ENCODE data around the gene EEIG2.
"Not testable (repeated sequence)": the region's sequence is repeated elsewhere in the genome, so short reads cannot be mapped to it uniquely, and the experiment has no call there.

The EEIG2 gene

DNA sequence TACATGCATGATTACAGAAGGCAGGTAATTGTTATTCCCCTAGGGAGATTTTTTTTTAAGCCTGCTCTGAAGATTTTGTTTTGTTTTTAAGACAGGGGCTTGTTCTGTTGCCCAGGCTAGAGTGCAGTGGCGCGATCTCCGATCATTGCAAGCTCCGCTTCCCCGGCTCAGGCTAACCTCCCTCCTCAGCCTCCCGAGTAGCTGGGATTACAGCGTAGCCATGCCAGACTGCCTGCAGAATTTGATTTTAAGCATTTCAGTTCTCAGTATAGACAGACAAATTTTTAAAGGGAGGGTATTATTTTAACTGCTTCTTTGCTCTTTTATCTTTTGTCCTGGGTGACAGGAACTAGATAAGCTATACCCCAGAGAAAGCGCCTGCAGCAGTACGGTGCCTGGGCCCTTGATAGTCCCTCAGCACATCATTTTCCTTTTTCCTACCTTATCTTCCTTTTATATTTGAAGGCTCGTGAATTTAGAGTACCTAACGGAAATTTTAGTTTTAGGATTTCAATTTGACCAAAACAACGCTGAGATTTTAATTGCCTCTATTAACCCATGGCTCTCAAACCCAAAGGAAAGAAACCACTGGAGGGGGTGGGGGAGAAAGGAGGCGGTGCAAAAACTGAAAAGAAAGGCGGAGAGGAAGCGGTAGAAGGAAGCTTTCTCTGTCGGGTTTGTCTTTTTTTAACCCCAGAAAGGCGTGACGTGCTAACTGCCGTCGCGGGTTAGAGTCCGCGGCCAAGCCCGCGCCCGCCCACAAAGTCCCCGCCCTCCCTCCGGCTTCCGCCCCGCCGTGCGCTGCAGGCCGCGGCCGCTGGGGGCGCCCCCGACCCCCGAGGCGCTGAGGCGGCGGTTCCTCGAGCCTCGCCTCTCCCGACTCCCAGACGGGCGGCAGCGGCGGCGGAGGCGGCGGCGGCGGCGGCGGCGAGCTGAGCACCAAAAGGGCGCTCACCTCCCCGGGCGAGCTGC, at the start of gene EEIG2:
Gene EEIG2, plus strand, starts transcription at position 886 of the 972 bp plus-strand sequence. CDS start 329 bp downstream, outside the sequence.
- TF ChIP-seq, protein P1, sequence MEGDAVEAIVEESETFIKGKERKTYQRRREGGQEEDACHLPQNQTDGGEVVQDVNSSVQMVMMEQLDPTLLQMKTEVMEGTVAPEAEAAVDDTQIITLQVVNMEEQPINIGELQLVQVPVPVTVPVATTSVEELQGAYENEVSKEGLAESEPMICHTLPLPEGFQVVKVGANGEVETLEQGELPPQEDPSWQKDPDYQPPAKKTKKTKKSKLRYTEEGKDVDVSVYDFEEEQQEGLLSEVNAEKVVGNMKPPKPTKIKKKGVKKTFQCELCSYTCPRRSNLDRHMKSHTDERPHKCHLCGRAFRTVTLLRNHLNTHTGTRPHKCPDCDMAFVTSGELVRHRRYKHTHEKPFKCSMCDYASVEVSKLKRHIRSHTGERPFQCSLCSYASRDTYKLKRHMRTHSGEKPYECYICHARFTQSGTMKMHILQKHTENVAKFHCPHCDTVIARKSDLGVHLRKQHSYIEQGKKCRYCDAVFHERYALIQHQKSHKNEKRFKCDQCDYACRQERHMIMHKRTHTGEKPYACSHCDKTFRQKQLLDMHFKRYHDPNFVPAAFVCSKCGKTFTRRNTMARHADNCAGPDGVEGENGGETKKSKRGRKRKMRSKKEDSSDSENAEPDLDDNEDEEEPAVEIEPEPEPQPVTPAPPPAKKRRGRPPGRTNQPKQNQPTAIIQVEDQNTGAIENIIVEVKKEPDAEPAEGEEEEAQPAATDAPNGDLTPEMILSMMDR (IDR thresholded peaks at IDR 0.05; ENCODE audit: extremely low read depth, missing control alignments) = peak; percentile 91
- DNase-seq (ENCODE audit: low spot score) = peak; percentile 95

DNA sequence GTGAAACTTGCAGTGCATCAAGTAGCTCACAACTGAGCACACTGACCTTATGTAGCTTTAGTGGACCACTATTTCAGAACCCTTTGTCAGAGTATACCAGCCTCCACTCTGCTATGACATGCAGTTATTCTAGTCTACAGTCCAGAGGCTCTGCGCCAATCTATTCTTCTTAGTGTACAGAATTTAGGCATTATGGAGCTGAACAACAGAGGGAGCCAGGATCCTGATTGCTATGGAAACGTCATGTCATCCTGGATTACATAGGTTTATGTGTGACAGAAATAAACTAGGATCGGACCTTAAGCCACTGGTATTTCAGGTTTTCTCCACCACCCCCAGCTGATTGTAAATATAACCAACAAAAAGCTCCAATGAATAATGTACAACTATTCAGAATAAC, 48.1 kb upstream of the EEIG2 start:
- no peak for DNase-seq (ENCODE audit: low spot score)

DNA sequence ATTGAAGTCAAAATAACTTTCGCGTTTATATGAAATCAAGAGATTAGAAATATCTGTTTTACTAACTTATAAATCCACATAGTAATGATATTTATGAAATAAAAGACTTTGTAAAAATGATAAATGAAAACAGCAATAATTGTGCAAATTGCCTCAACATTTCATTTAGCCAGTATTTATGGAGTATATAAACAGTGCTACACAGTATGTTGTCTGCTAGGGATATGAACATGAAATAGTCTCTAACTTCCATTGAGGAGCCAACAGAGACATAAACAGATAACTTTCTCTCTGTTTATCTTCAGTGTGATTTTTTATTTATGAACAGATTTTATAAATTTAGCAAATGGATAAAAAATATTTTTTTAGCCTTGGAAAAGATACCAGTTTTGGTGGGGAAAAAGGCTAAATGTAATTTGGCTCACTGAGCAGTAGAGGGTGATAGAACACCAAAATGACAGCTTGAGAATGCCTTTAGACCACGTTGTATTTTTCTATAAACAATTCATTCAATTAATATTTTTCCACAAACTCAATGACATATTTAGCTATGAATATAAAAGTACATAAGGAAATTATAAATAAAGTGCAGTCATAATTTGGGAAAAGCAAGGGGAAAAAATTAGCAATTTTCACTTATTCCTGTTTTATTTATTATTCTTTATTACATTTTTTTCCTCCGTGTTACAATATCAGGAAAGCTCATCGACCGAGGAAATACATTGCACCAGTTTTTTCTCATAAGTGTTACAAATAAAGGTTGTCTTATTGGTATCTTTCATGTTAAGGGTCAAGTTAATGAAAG, 47.5 kb upstream of the EEIG2 start:
- no peak for DNase-seq (ENCODE audit: low spot score)
- TF ChIP-seq, protein P1 (IDR thresholded peaks at IDR 0.05; ENCODE audit: extremely low read depth, missing control alignments) = peak; percentile 67

More for the DNA sequence above, 48.1 kb upstream of the EEIG2 start:
- TF ChIP-seq, protein P1 (IDR thresholded peaks at IDR 0.05; ENCODE audit: extremely low read depth, missing control alignments) = no peak

DNA sequence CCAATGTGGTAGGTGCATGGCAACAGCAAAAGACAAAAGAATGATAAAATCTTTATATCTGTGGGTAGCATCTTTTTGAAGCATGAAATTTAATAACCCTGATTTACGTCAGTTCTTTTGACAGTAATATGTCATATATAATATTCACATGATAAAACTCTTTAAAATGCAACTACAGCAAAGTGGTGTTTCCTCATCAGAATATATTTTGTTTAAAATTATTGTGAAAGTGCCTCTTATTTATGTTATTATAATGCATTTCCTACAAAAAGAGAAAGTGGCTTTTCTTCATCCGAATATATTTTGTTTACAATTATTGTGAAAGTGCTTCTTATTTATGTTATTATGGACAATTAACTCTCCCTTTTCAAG, 46.9 kb upstream of the EEIG2 start:
- no peak for DNase-seq (ENCODE audit: low spot score)
- TF ChIP-seq, protein P1 (IDR thresholded peaks at IDR 0.05; ENCODE audit: extremely low read depth, missing control alignments) = no peak

DNA sequence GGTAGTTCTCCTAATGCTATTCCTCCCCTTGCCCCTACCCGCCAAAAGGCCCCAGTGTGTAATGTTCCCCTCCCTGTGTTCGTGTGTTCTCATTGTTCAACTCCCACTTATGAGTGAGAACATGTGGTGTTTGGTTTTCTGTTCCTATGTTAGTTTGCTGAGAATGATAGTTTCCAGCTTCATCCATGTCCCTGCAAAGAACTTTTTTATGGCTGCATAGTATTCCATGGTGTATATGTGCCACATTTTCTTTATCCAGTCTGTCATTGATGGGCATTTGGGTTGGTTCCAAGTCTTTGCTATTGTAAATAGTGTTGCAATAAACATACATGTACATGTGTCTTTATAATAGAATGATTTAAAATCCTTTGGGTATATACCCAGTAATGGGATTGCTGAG, 46.0 kb upstream of the EEIG2 start:
- DNase-seq (ENCODE audit: low spot score) = not testable (repeated sequence)

DNA sequence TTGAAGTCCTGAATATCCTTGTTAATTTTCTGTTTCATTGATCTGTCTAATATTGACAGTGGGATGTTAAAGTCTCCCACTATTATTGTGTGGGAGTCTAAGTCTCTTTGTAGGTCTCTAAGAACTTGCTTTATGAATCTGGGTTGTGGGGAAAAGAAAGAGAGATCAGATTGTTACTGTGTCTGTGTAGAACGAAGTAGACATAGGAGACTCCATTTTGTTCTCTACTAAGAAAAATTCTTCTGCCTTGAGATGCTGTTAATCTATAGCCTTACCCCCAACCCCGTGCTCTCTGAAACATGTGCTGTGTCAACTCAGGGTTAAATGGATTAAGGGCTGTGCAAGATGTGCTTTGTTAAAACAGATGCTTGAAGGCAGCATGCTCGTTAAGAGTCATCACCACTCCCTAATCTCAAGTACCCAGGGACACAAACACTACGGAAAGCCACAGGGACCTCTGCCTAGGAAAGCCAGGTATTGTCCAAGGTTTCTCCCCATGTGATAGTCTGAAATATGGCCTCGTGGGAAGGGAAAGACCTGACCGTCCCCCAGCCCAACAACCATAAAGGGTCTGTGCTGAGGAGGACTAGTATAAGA, 42.5 kb upstream of the EEIG2 start:
- not testable (repeated sequence) for DNase-seq (ENCODE audit: low spot score)

DNA sequence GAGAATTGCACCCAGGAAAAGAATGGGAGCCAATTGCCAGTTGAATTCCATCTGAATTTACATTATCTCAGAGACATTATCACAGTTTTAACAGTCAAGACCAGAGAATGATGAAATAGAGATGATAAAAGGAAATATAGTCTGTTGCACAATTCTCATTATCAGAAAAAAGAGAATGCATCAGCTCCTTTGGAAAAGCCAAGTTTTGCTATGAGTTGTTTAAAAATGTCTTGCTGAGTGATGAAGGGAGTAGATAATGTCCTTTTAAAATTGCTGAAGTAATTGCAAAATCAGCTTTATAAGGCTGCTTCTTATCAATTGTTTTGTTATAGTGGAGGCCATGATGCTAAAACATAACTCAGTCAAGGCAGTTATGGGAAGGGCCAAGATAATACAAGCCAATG, 37.9 kb upstream of the EEIG2 start:
- TF ChIP-seq, protein P1 (IDR thresholded peaks at IDR 0.05; ENCODE audit: extremely low read depth, missing control alignments) = no peak
- no peak for DNase-seq (ENCODE audit: low spot score)

DNA sequence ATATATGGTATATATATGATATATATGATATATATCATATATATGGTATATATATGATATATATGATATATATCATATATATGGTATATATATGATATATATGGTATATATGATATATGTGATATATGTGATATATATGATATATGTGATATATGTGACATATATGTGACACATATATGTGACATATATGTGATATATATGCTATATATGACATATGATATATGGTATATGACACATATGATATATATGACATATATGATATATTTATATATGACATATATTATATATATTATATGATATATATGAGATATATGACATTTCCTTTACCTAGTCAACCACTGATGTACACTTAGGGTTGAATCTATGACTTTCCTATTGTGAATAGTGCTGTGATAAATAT, 36.1 kb upstream of the EEIG2 start:
- TF ChIP-seq, protein P1 (IDR thresholded peaks at IDR 0.05; ENCODE audit: extremely low read depth, missing control alignments) = no peak
- DNase-seq (ENCODE audit: low spot score) = no peak

Measured in GM20000 (cell line).